HL-60 (cell line): ENCODE measurements around the gene MUC6.

Experiments used
- DNase-seq, 2 experiments: peaks; one replicate each; pipeline ENCODE4 v3.0.0-alpha.2; 2010 to 2020; ENCODE audit warnings: low read depth in 1 of 2, low spot score in 1 of 2
- H3K27ac ChIP-seq: fragments of 250-450 bp; sonication (Bioruptor Pico); replicated peaks from 2 replicates; pipeline ENCODE4 v1.5.1; 2020; ENCODE audit warnings: mild to moderate bottlenecking, moderate library complexity
- H3K27me3 ChIP-seq: fragments of 250-450 bp; sonication (Bioruptor Pico); 2 replicates; pipeline ENCODE4 v1.5.1; 2021; ENCODE audit warnings: mild to moderate bottlenecking, moderate library complexity; ENCODE audit not compliant: insufficient read depth, poor library complexity, severe bottlenecking
- H3K4me3 ChIP-seq: replicated peaks from 2 replicates; pipeline ENCODE4 v1.5.1; 2011; ENCODE audit warnings: mild to moderate bottlenecking, control low read depth, low read length; ENCODE audit not compliant: insufficient read depth
- GABPA ChIP-seq: IDR thresholded peaks from 2 replicates; pipeline ENCODE4 v1.6.1; 2012; ENCODE audit warnings: low read depth
- POLR2AphosphoS5 ChIP-seq: IDR thresholded peaks from 2 replicates; pipeline ENCODE4 v1.6.1; 2012; ENCODE audit warnings: low read depth
- SPI1 ChIP-seq: IDR thresholded peaks from 2 replicates; pipeline ENCODE4 v1.6.1; 2012; ENCODE audit warnings: low read depth, mild to moderate bottlenecking, borderline replicate concordance
- TF ChIP-seq, protein P1 (sequence below): IDR thresholded peaks from 2 replicates; pipeline ENCODE4 v1.6.1; 2012; ENCODE audit warnings: low read depth; ENCODE audit not compliant: insufficient replicate concordance
- TF ChIP-seq, protein P2 (sequence below): IDR thresholded peaks from one replicate; pipeline ENCODE4 v1.5.1; 2011; ENCODE audit warnings: low read length, control low read depth, inconsistent platforms; ENCODE audit not compliant: insufficient read depth

MUC6 gene

DNA sequence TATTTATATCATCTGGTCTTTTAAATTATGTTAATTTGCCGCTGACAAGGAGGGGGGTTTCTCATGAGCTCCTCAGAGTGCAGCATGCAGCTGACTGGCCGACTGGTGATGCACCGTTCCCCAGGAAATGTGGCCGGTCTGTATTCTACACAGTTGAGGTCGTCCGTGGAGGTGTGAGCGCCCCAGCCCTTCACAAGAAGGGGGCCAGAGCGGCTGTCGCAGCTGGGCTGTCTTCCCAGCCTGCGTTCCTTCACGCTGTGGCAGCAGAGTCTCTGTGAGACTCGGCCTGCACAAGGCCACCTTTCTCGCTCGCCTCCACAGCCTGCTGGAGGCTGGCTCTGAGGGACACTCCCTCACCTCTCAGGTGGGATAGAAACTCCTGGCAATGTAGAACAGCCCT, 67.7 kb downstream of the MUC6 start:
- H3K27ac ChIP-seq, result no peak overlapping the region
- no peaks in the 10 kb centered on the region for H3K27me3 ChIP-seq
- H3K4me3 ChIP-seq, result no peak overlapping the region
- TF ChIP-seq GABPA (no peak), POLR2AphosphoS5 (no peak), SPI1 (no peak)
- TF ChIP-seq, protein P1, sequence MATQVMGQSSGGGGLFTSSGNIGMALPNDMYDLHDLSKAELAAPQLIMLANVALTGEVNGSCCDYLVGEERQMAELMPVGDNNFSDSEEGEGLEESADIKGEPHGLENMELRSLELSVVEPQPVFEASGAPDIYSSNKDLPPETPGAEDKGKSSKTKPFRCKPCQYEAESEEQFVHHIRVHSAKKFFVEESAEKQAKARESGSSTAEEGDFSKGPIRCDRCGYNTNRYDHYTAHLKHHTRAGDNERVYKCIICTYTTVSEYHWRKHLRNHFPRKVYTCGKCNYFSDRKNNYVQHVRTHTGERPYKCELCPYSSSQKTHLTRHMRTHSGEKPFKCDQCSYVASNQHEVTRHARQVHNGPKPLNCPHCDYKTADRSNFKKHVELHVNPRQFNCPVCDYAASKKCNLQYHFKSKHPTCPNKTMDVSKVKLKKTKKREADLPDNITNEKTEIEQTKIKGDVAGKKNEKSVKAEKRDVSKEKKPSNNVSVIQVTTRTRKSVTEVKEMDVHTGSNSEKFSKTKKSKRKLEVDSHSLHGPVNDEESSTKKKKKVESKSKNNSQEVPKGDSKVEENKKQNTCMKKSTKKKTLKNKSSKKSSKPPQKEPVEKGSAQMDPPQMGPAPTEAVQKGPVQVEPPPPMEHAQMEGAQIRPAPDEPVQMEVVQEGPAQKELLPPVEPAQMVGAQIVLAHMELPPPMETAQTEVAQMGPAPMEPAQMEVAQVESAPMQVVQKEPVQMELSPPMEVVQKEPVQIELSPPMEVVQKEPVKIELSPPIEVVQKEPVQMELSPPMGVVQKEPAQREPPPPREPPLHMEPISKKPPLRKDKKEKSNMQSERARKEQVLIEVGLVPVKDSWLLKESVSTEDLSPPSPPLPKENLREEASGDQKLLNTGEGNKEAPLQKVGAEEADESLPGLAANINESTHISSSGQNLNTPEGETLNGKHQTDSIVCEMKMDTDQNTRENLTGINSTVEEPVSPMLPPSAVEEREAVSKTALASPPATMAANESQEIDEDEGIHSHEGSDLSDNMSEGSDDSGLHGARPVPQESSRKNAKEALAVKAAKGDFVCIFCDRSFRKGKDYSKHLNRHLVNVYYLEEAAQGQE, result no peak
- TF ChIP-seq, protein P2, sequence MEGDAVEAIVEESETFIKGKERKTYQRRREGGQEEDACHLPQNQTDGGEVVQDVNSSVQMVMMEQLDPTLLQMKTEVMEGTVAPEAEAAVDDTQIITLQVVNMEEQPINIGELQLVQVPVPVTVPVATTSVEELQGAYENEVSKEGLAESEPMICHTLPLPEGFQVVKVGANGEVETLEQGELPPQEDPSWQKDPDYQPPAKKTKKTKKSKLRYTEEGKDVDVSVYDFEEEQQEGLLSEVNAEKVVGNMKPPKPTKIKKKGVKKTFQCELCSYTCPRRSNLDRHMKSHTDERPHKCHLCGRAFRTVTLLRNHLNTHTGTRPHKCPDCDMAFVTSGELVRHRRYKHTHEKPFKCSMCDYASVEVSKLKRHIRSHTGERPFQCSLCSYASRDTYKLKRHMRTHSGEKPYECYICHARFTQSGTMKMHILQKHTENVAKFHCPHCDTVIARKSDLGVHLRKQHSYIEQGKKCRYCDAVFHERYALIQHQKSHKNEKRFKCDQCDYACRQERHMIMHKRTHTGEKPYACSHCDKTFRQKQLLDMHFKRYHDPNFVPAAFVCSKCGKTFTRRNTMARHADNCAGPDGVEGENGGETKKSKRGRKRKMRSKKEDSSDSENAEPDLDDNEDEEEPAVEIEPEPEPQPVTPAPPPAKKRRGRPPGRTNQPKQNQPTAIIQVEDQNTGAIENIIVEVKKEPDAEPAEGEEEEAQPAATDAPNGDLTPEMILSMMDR, result no peak
- no peak for DNase-seq

DNA sequence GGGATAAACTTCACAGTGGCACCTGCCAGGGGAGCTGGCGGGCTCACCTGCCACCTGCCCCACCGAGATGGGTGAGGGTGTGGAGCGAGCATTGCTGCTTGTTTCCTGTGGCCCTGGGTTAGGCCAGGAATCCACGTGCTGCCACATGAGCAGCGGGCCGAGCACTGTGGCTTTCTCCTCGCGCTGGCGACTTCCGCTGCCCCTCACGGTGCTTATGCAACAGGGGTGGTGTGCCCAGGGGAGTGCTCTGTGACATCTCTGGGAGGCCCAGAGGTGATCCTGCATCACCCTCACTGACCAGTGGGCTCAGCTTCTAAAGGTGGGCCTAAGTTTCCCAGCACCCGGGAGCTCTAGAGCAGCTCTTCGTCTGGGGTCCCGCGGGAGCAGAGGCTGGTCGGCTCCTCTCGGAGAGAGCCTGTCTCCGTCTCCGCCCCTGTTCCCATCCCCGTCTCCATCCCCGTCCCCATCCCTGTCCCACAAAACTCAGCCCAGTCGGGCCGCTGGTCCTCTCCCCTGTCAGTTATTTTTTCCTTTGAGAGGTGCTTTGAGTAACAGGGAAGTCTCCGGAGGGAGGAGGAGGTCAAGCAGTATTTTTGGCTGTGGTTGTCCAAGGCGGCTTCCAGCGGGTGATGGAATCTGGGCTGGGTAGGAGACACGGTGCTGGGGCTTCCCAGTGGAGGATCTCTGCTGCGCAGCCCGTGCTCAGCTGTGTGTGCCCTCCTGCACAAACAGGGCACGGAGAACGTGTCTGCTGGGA, 68.3 kb downstream of the MUC6 start:
- no peak overlapping the region for H3K27ac ChIP-seq
- H3K4me3 ChIP-seq, result no peak overlapping the region
- TF ChIP-seq POLR2AphosphoS5 (no peak), GABPA (no peak)
- TF ChIP-seq, protein P2, result no peak
- TF ChIP-seq, protein P1, result no peak
- DNase-seq, result no peak
- H3K27me3 ChIP-seq, result no peaks in the 10 kb centered on the region

DNA sequence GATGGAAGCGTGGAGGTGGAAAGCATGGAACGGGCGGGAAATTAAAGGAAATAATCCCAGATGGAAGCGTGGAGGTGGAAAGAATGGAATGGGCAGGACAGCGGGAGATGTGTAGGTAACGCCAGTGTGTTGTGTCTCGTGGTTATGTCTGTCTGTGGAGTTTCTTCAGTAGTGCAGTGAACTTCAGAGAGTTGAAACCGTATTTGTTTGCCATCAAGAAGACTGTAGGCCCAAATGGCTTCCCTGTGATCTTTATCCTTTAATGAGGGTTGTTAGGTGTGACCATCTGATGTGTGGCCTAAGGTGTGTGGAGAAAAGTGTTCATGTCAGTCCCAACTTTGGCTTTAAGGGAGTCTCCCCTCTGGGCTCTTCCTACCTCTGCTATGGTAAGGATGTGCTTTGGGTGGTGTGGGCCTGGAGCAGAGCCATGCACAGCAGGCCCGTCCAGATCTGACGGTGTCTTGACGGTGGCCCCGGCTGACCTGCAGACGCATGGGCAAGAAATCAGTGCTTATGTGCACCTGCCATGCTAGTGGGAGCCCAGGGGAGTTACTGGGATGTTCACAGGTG, 71.2 kb downstream of the MUC6 start:
- no peak overlapping the region for H3K27ac ChIP-seq
- no peak for DNase-seq
- TF ChIP-seq, protein P1, result no peak
- TF ChIP-seq SPI1 (no peak), GABPA (no peak), POLR2AphosphoS5 (no peak)
- TF ChIP-seq, protein P2, result no peak
- no peaks in the 10 kb centered on the region for H3K27me3 ChIP-seq
- H3K4me3 ChIP-seq, result no peak overlapping the region
